Measurements from ENCODE around the gene ORM1. TPM values are rescaled to one million over a fixed set of nuclear protein-coding genes. Genes with fewer than 3 reads are reported as not detected.

The ORM1 gene
- total RNA-seq, 1 experiment from 2014 or later, result 4.4 TPM

DNA sequence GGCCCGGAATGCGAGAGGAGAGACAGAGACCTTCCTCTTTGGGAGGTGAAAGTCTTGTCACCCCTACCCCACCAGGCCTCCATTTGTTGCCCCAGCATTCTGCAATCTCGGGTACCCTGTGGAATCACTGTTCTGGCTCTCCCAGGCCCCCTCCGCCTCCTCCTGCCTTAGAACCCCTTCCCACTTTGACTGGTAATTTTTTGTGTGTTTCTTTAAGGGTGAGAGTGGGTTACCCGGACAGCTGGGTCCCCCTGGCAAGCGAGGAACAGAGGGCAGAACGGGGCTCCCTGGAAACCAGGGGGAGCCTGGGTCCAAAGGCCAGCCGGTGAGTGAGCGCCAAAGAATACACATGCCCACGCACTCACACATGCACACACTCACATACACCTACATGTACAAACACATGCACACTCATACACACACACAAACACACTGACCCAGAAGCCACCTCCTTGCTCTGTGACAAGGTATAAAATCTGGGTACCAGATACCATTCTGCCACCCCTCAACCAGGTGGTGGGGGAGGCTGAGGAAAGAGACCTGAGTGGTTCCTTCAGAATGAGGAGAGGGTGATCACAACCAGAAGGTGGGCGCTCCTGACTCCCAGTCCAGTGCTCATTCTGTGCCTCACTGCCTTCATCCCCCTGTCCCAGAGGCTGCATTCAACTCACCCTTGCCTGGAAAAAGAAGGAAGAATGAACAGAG lies 30.9 kb upstream of the ORM1 start:
- no peak overlapping the region for H3K23ac ChIP-seq (ENCODE audit: insufficient read length, low read depth, low read length)
- Mint-ChIP-seq H3K36me3 (ENCODE audit: insufficient read depth in 1 of 3, low read depth in 3 of 3) (peaks cover 29 to 40% (median 37%) of the 10 kb centered on the region in 3 experiments), H3K4me3 (no peak overlapping the region), H3K4me1 (peaks cover 11 to 16% of the 10 kb centered on the region in 2 experiments), H3K27me3 (ENCODE audit: low read depth) (no peaks in the 10 kb centered on the region), H3K9me3 (peaks cover 15 to 18% of the 10 kb centered on the region in 2 experiments; a peak in 4 of 5 replicates), H3K27ac (no peak overlapping the region; a peak in 1 of 7 replicates)
- H3K27ac ChIP-seq (ENCODE audit: insufficient read length, low read depth, low read length), result no peak overlapping the region
- H2BK15ac ChIP-seq (ENCODE audit: low read depth, low read length), result no peak overlapping the region
- H3K4ac ChIP-seq (ENCODE audit: low read depth, low read length), result no peak overlapping the region
- H2AK5ac ChIP-seq (ENCODE audit: insufficient read length, low read length), result no peak overlapping the region
- no peak overlapping the region for H3K18ac ChIP-seq (ENCODE audit: insufficient read length, low read depth, low read length)
- no peak overlapping the region for H3K9ac ChIP-seq (ENCODE audit: extremely low read depth, insufficient read length, low read length)
- no peak overlapping the region for H2BK120ac ChIP-seq (ENCODE audit: low read depth, low read length, poor library complexity, severe bottlenecking)
- no peak overlapping the region for H2AFZ ChIP-seq (ENCODE audit: low read length)
- no peak overlapping the region for H4K91ac ChIP-seq (ENCODE audit: insufficient read length, low read depth, low read length)
- WGBS (ENCODE audit: extremely low coverage, insufficient read length, low lambda C conversion rate), result no CpG with 5 or more reads among the region's 11 CpGs
- H2BK12ac ChIP-seq (ENCODE audit: insufficient read length, low read depth, low read length), result no peak overlapping the region
- no peak overlapping the region for H2BK5ac ChIP-seq (ENCODE audit: insufficient read length, low read length)
- H3K79me2 ChIP-seq (ENCODE audit: insufficient read depth, low read length), result no peaks in the 10 kb centered on the region
- no peak overlapping the region for H2BK20ac ChIP-seq (ENCODE audit: low read depth, low read length, poor library complexity, severe bottlenecking)
- H3K14ac ChIP-seq (ENCODE audit: insufficient read depth, low read length), result no peak overlapping the region
- H4K8ac ChIP-seq (replicated peaks; ENCODE audit: insufficient read length, low read depth, low read length), result no peak overlapping the region
- DNase-seq, result peak; percentile 10
- H3K4me1 ChIP-seq (ENCODE audit: insufficient read depth, low read length), result 0 out of 2 replicates have a peak, but pooled peaks cover 3% of the 10 kb centered on the region
- no peaks in the 10 kb centered on the region for H4K20me1 ChIP-seq (ENCODE audit: control insufficient read depth, insufficient read depth, insufficient read length)
- no peak overlapping the region for H3K56ac ChIP-seq (ENCODE audit: insufficient read length, low read depth, low read length)
- no peaks in the 10 kb centered on the region for H3K23me2 ChIP-seq (ENCODE audit: insufficient read length, low read depth, low read length, poor library complexity, severe bottlenecking)
- TF ChIP-seq, protein P1, sequence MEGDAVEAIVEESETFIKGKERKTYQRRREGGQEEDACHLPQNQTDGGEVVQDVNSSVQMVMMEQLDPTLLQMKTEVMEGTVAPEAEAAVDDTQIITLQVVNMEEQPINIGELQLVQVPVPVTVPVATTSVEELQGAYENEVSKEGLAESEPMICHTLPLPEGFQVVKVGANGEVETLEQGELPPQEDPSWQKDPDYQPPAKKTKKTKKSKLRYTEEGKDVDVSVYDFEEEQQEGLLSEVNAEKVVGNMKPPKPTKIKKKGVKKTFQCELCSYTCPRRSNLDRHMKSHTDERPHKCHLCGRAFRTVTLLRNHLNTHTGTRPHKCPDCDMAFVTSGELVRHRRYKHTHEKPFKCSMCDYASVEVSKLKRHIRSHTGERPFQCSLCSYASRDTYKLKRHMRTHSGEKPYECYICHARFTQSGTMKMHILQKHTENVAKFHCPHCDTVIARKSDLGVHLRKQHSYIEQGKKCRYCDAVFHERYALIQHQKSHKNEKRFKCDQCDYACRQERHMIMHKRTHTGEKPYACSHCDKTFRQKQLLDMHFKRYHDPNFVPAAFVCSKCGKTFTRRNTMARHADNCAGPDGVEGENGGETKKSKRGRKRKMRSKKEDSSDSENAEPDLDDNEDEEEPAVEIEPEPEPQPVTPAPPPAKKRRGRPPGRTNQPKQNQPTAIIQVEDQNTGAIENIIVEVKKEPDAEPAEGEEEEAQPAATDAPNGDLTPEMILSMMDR (conservative IDR thresholded peaks at IDR 0.05), result no peak
- no peaks in the 10 kb centered on the region for H3K27me3 ChIP-seq (ENCODE audit: insufficient read depth, low read length)
- H3K4me2 ChIP-seq (ENCODE audit: insufficient read depth, insufficient read length, low read length), result no peak overlapping the region
- no peaks in the 10 kb centered on the region for H3K79me1 ChIP-seq (ENCODE audit: insufficient read depth, low read depth, low read length, poor library complexity, severe bottlenecking)
- no peak overlapping the region for H3T11ph ChIP-seq (ENCODE audit: low read length)
- peaks cover 5% of the 10 kb centered on the region for H3K9me3 ChIP-seq (ENCODE audit: control insufficient read depth, low read depth, low read length)
- no peak overlapping the region for H4K5ac ChIP-seq (ENCODE audit: insufficient read length, low read depth, low read length)
